Neutrophil (primary cell): ENCODE measurements around the gene NDNF.

ENCODE experiments used
- H3K27ac ChIP-seq: fragments of 200-600 bp; sonication (generic); 2 replicates; pipeline ENCODE4 v1.5.1; 2016; ENCODE audit warnings: mild to moderate bottlenecking, moderate library complexity
- H3K27me3 ChIP-seq: fragments of 200-600 bp; sonication (generic); 2 replicates; pipeline ENCODE4 v1.6.0; 2016; ENCODE audit warnings: mild to moderate bottlenecking
- H3K36me3 ChIP-seq: fragments of 200-600 bp; sonication (generic); 2 replicates; pipeline ENCODE4 v1.5.1; 2017
- H3K4me1 ChIP-seq, 2 experiments: fragments of 200-600 bp in 1 of 2; sonication (generic) in 1 of 2; 1 replicate in 1 of 2; 2 replicates in 1 of 2; pipeline versions ENCODE4 v1.5.1 to v1.6.1; 2013 to 2016; ENCODE audit warnings: low read depth in 1 of 2, low read length in 1 of 2, mild to moderate bottlenecking in 1 of 2, moderate library complexity in 1 of 2; ENCODE audit not compliant: control insufficient read depth in 1 of 2, insufficient read depth in 1 of 2
- H3K4me3 ChIP-seq, 2 experiments: fragments of 200-600 bp in 1 of 2; sonication (generic) in 1 of 2; 1 replicate in 1 of 2; 2 replicates in 1 of 2; pipeline ENCODE4 v1.5.1; 2013 to 2016; ENCODE audit warnings: low read depth in 1 of 2, low read length in 1 of 2, mild to moderate bottlenecking in 1 of 2, moderate library complexity in 1 of 2
- H3K9me3 ChIP-seq: fragments of 200-600 bp; sonication (generic); 2 replicates; pipeline ENCODE4 v1.5.1; 2016
- TF ChIP-seq, protein P1 (sequence below): fragments of 200-600 bp; sonication (generic); IDR thresholded peaks from 2 replicates; pipeline ENCODE4 v1.5.1; 2016; ENCODE audit warnings: antibody characterized with exemption

NDNF gene

DNA sequence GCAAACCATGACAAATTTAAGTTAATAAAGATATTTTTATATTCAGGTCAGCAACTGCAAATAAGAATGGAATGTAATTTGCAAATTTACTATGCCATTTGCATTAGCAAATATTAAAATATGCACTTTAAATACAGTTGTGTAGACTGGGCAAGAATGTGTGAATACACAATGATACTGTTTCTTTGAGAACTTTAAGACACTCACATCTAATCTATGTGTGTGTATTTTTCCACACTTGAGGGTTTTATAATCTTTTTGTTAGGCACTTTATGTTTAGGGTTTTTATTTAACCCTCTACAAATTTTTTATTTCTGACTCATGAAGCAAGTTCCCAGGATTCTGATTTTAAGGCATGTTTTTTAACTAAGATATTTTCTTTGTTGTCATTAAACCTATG lies 23.9 kb upstream of the NDNF start:
- no peaks in the 10 kb centered on the region for H3K36me3 ChIP-seq
- TF ChIP-seq, protein P1, sequence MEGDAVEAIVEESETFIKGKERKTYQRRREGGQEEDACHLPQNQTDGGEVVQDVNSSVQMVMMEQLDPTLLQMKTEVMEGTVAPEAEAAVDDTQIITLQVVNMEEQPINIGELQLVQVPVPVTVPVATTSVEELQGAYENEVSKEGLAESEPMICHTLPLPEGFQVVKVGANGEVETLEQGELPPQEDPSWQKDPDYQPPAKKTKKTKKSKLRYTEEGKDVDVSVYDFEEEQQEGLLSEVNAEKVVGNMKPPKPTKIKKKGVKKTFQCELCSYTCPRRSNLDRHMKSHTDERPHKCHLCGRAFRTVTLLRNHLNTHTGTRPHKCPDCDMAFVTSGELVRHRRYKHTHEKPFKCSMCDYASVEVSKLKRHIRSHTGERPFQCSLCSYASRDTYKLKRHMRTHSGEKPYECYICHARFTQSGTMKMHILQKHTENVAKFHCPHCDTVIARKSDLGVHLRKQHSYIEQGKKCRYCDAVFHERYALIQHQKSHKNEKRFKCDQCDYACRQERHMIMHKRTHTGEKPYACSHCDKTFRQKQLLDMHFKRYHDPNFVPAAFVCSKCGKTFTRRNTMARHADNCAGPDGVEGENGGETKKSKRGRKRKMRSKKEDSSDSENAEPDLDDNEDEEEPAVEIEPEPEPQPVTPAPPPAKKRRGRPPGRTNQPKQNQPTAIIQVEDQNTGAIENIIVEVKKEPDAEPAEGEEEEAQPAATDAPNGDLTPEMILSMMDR, result no peak

DNA sequence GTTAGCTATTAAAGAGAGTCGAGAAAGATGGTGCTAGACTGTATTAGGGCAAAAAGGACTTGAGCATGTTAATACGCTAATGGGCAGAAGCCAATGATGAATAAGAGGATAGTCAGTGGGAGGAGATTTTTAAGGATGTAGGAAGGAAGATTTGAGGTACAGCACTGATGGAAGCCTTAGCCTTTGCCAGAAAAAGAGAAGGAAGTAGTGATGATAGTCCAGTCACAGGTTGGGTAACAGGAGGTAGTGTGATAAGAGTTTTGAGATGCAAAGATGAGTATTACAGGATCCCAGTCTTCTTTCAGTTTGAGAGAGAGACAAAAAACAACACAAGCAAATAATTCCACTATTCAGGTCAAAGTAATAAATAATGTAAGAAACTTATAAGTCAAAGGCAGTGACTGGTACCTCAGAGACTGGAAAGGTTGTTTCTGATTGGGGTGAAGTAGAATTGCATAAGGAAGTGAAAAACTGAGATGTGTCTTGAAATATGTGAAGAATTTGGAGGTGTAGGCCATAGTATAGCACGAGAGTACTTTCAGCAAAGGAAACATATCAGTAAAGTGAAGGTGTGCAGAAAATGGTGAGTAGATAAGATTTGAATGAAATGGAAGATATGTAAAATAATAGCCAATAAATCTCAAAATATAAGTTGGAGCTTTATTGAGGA lies 22.1 kb upstream of the NDNF start:
- TF ChIP-seq, protein P1, result no peak
- Histone ChIP-seq H3K4me3 (no peak overlapping the region), H3K4me1 (peaks cover 23 to 24% of the 10 kb centered on the region in 2 experiments), H3K9me3 (no peaks in the 10 kb centered on the region), H3K36me3 (no peaks in the 10 kb centered on the region), H3K27me3 (no peaks in the 10 kb centered on the region), H3K27ac (peak overlapping the region; percentile 72)

More for the DNA sequence above, 23.9 kb upstream of the NDNF start:
- Histone ChIP-seq H3K9me3 (no peaks in the 10 kb centered on the region), H3K4me1 (peaks cover 23 to 24% of the 10 kb centered on the region in 2 experiments), H3K27ac (no peak overlapping the region), H3K27me3 (peaks cover 6% of the 10 kb centered on the region), H3K4me3 (no peak overlapping the region)

DNA sequence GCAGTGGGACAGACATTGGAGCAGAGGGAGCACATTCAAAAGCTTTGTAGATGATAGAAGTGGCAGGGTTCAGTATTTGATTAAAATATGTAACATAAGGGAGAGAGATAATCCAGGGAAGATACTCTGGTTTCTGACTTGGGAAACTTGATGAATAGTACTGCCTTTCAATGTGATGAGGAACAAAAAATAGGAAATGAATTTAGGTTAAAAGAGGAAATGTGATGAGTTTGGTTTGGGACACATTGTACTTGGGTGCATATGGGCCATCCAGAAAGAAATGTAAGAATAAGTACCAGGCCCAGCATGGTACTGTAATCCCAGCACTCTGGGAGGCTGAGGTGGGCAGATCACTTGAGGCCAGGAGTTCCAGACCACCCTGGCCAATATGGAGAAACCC lies 20.9 kb upstream of the NDNF start:
- Histone ChIP-seq H3K4me1 (peaks cover 23 to 24% of the 10 kb centered on the region in 2 experiments), H3K27ac (peak overlapping the region; percentile 72), H3K27me3 (no peaks in the 10 kb centered on the region), H3K4me3 (no peak overlapping the region), H3K36me3 (no peaks in the 10 kb centered on the region), H3K9me3 (no peaks in the 10 kb centered on the region)
- TF ChIP-seq, protein P1, result no peak

DNA sequence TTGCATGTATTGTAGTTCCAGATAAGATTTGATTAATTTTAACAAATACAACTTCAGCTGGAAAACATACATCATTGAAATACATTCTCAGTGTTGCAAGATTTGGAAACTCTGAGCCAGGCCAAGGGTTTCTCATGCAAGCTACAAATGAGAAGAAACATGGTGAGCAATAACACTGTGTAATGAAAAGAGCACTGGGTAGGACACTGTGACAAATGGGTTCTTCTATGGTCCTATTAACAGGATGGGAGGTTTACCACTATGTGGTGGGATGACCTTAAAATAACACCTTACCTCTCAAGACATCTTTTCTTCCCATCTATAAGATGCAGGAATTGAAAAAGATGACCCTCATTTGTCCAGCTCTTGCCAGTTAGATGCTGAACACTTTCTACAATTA lies 19.6 kb upstream of the NDNF start:
- Histone ChIP-seq H3K4me3 (no peak overlapping the region), H3K27me3 (no peaks in the 10 kb centered on the region), H3K27ac (no peak overlapping the region), H3K9me3 (no peaks in the 10 kb centered on the region), H3K4me1 (peaks cover 23 to 24% of the 10 kb centered on the region in 2 experiments), H3K36me3 (no peaks in the 10 kb centered on the region)
- TF ChIP-seq, protein P1, result no peak

DNA sequence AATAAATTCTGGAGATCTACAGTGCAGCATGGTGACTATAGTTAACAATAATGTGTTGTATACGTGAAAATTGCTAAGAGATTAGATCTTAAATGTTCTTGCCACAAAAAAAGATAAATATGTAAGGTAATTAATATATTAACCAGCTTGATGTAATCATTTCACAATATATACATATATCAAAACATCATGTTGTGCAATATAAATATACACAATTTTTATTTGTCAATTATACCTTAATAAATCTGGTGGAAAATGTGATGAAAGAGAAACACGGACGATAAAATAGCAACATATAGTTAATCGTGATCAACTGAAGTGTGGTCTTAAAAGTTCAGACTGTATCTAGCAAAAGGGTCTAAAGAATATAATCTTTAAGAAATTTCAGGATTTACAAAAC lies 16.5 kb upstream of the NDNF start:
- no peaks in the 10 kb centered on the region for H3K9me3 ChIP-seq
- TF ChIP-seq, protein P1, result no peak
- peaks cover 10 to 12% of the 10 kb centered on the region in 2 experiments for H3K4me1 ChIP-seq
- H3K27ac ChIP-seq, result no peak overlapping the region
- H3K27me3 ChIP-seq, result no peaks in the 10 kb centered on the region
- no peak overlapping the region for H3K4me3 ChIP-seq
- no peaks in the 10 kb centered on the region for H3K36me3 ChIP-seq
